ENCODE data around the gene CMTM6. TPM values are rescaled to one million over a fixed set of nuclear protein-coding genes. Genes with fewer than 3 reads are reported as not detected.

CMTM6 gene
- polyA plus RNA-seq, 1 donor (not counting 4 experiments of a cell fraction or from before 2014, with no cell fraction given) = 85.4 TPM

- Histone ChIP-seq H2AFZ (ENCODE audit: control insufficient read depth, low read length) (no peak overlapping the region), H3K9me3 (ENCODE audit: control insufficient read depth, low read depth, low read length) (no peaks in the 10 kb centered on the region), H3K9ac (ENCODE audit: control insufficient read depth, extremely low read depth, insufficient read depth, low read length) (no peak overlapping the region), H3K4me2 (ENCODE audit: control insufficient read depth, extremely low read depth, insufficient read depth, low read depth, low read length) (no peak overlapping the region), H3K9me1 (ENCODE audit: control insufficient read depth, extremely low read depth, insufficient read depth, low read length) (no peaks in the 10 kb centered on the region), H3K27me3 (ENCODE audit: control insufficient read depth, extremely low read depth, insufficient read depth, low read length) (no peaks in the 10 kb centered on the region), H3K4me3 (ENCODE audit: control insufficient read depth in 2 of 3, extremely low read depth in 1 of 3, insufficient read depth in 2 of 3, low read depth in 1 of 3, low read length in 3 of 3) (no peak overlapping the region), H3K27ac (ENCODE audit: control insufficient read depth, insufficient read depth, low read length) (no peak overlapping the region), H3K36me3 (ENCODE audit: control insufficient read depth in 2 of 2, extremely low read depth in 1 of 2, insufficient read depth in 2 of 2, low read length in 2 of 2) (peaks cover 5 to 27% of the 10 kb centered on the region in 2 experiments), H4K20me1 (ENCODE audit: control insufficient read depth, extremely low read depth, insufficient read depth, low read length) (no peaks in the 10 kb centered on the region), H3K79me2 (ENCODE audit: control insufficient read depth, insufficient read depth, low read length) (no peaks in the 10 kb centered on the region), H3K4me1 (ENCODE audit: control insufficient read depth, extremely low read depth, insufficient read depth, low read length) (peaks cover 12% of the 10 kb centered on the region)
- dilution Hi-C loops (cut with MboI; ENCODE audit: extremely low pct_ligation_motif_present, low sequenced_read_pairs) = no loop called here
- DNase-seq (ENCODE audit: low read depth, low spot score) (no peak), FAIRE-seq (no peak)
- TF ChIP-seq EZH2 (IDR thresholded peaks at IDR 0.05; ENCODE audit: low read length) = no peak
- TF ChIP-seq CTCF (optimal IDR thresholded peaks at IDR 0.05 in 1 of 3, IDR thresholded peaks at IDR 0.05 in 1 of 3, conservative IDR thresholded peaks at IDR 0.05 in 1 of 3; ENCODE audit: extremely low read depth in 1 of 3, insufficient read depth in 2 of 3, low read length in 3 of 3) = no peak
These were observed 44.6 kb downstream of the CMTM6 start for GRCh38 chr3:32457971-32458471.

GRCh38 chr3:32456429-32457130, 46.1 kb downstream of the CMTM6 start:
- peaks cover 12% of the 10 kb centered on the region for H3K4me1 ChIP-seq (ENCODE audit: control insufficient read depth, extremely low read depth, insufficient read depth, low read length)
- H4K20me1 ChIP-seq (ENCODE audit: control insufficient read depth, extremely low read depth, insufficient read depth, low read length) = no peaks in the 10 kb centered on the region
- H3K9me3 ChIP-seq (ENCODE audit: control insufficient read depth, low read depth, low read length) = no peaks in the 10 kb centered on the region
- H2AFZ ChIP-seq (ENCODE audit: control insufficient read depth, low read length) = no peak overlapping the region
- H3K4me2 ChIP-seq (ENCODE audit: control insufficient read depth, extremely low read depth, insufficient read depth, low read depth, low read length) = no peak overlapping the region
- H3K9ac ChIP-seq (ENCODE audit: control insufficient read depth, extremely low read depth, insufficient read depth, low read length) = no peak overlapping the region
- dilution Hi-C loops (cut with MboI; ENCODE audit: extremely low pct_ligation_motif_present, low sequenced_read_pairs) = no loop called here
- no peak overlapping the region for H3K4me3 ChIP-seq (ENCODE audit: control insufficient read depth in 2 of 3, extremely low read depth in 1 of 3, insufficient read depth in 2 of 3, low read depth in 1 of 3, low read length in 3 of 3)
- no peaks in the 10 kb centered on the region for H3K9me1 ChIP-seq (ENCODE audit: control insufficient read depth, extremely low read depth, insufficient read depth, low read length)
- H3K79me2 ChIP-seq (ENCODE audit: control insufficient read depth, insufficient read depth, low read length) = no peaks in the 10 kb centered on the region
- TF ChIP-seq CTCF (optimal IDR thresholded peaks at IDR 0.05 in 1 of 3, IDR thresholded peaks at IDR 0.05 in 1 of 3, conservative IDR thresholded peaks at IDR 0.05 in 1 of 3; ENCODE audit: extremely low read depth in 1 of 3, insufficient read depth in 2 of 3, low read length in 3 of 3) = no peak
- TF ChIP-seq EZH2 (IDR thresholded peaks at IDR 0.05; ENCODE audit: low read length) = no peak
- FAIRE-seq = no peak
- H3K27me3 ChIP-seq (ENCODE audit: control insufficient read depth, extremely low read depth, insufficient read depth, low read length) = no peaks in the 10 kb centered on the region
- peaks cover 7 to 37% of the 10 kb centered on the region in 2 experiments for H3K36me3 ChIP-seq (ENCODE audit: control insufficient read depth in 2 of 2, extremely low read depth in 1 of 2, insufficient read depth in 2 of 2, low read length in 2 of 2)
- no peak for DNase-seq (ENCODE audit: low read depth, low spot score)
- no peak overlapping the region for H3K27ac ChIP-seq (ENCODE audit: control insufficient read depth, insufficient read depth, low read length)
